PC-3 (cell line): ENCODE measurements around the gene RRP9.

ENCODE experiments used
- CTCF ChIP-seq: fragments of 300-600 bp; sonication (generic); conservative IDR thresholded peaks from 2 replicates; pipeline ENCODE4 v1.5.1; 2017; ENCODE audit warnings: antibody characterized with exemption, low read depth, mild to moderate bottlenecking, low read length
- EZH2 ChIP-seq: fragments of 300-600 bp; sonication (generic); IDR thresholded peaks from one replicate; pipeline ENCODE4 v1.6.1; 2017; ENCODE audit warnings: antibody characterized with exemption, mild to moderate bottlenecking, low read length; ENCODE audit not compliant: unreplicated experiment
- EZH2phosphoT487 ChIP-seq: fragments of 300-600 bp; sonication (generic); IDR thresholded peaks from 2 replicates; pipeline ENCODE4 v1.6.1; 2018; ENCODE audit warnings: mild to moderate bottlenecking, antibody characterized with exemption, low read length, borderline replicate concordance

- TF ChIP-seq CTCF = no peak
- no peak for TF ChIP-seq EZH2
- no peak for TF ChIP-seq EZH2phosphoT487
These were observed 3.5 kb upstream of the RRP9 start for GRCh38 chr3:51945031-51945840.
